ENCODE measurements around the gene WFDC2.

Gene WFDC2

DNA sequence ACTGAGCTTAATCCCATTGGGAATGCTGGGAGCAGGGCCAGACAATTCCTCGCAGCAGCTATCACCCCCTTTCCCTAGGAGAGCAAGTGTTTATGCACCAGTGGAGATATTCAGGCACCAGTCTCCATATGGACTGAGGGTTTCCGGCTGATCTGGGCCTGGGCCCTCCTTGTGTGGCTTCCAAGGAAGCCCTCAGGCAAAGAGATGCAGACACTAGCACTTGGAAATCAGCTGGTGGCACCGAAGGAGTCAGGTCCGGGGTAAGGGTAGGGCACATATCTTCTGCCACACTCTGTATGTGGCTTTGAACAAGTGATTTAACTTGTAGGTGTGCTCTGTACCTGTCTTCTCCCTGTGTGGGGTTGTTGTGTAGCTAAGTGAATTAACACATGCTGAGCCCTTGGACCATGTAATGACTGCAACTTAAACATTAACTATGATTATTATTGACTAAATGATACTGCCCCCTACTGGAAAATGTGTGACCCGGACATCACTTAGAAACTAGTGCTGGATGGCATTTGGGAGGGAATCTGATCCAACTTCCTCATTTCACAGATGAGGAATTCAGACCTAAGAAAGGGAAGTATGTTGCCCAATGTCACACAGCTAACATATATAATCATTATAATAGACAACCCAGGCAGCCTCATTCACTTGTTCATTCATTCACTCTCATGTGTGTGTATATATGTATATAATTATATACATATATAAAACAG lies 19.3 kb upstream of the WFDC2 start:
- Histone ChIP-seq H3K4me3 (ENCODE audit: low read length in 2 of 2) (no peak overlapping the region), H3K36me3 (ENCODE audit: control insufficient read depth in 2 of 2, insufficient read depth in 2 of 2, low read length in 2 of 2) (no peaks in the 10 kb centered on the region), H3K4me1 (ENCODE audit: control insufficient read depth in 2 of 2, insufficient read depth in 2 of 2, low read length in 2 of 2) (peaks cover 7 to 8% of the 10 kb centered on the region in 2 donors), H3K9ac (ENCODE audit: low read depth in 1 of 2, low read length in 2 of 2) (peak overlapping the region in 1 of 2 donors; percentile 32), H3K9me3 (ENCODE audit: control insufficient read depth in 2 of 2, low read length in 2 of 2) (no peaks in the 10 kb centered on the region), H3K27ac (ENCODE audit: low read depth in 2 of 2, low read length in 2 of 2) (peak overlapping the region; percentile 38 to 49), H3K27me3 (ENCODE audit: control insufficient read depth in 2 of 2, insufficient read depth in 2 of 2, low read length in 2 of 2) (no peaks in the 10 kb centered on the region)

DNA sequence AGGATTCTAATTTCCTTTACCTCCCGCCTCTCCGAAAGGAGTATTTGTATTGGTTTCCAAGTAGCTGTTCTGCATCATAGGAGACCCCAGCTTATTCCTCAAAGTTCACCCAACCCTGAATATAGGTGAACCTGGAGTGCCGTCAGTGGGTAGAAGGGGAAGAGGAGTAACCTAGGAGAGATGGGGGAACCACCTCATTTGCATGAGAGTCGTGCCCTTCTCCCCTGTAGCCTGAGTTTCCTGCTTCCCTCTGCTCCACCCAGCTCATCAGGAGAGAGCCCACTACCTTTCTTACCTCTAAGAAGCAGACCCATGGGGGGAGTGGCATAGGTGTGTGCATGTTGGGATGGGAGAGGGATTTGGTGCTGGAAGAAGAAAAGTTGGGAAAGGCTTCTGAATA lies 17.3 kb upstream of the WFDC2 start:
- no peak overlapping the region for H3K27ac ChIP-seq (ENCODE audit: low read depth in 2 of 2, low read length in 2 of 2)
- H3K9me3 ChIP-seq (ENCODE audit: control insufficient read depth in 2 of 2, low read length in 2 of 2): no peaks in the 10 kb centered on the region
- H3K27me3 ChIP-seq (ENCODE audit: control insufficient read depth in 2 of 2, insufficient read depth in 2 of 2, low read length in 2 of 2): no peaks in the 10 kb centered on the region
- no peak overlapping the region for H3K4me3 ChIP-seq (ENCODE audit: low read length in 2 of 2)
- peaks cover 7 to 8% of the 10 kb centered on the region in 2 donors for H3K4me1 ChIP-seq (ENCODE audit: control insufficient read depth in 2 of 2, insufficient read depth in 2 of 2, low read length in 2 of 2)
- no peaks in the 10 kb centered on the region for H3K36me3 ChIP-seq (ENCODE audit: control insufficient read depth in 2 of 2, insufficient read depth in 2 of 2, low read length in 2 of 2)
- H3K9ac ChIP-seq (ENCODE audit: low read depth in 1 of 2, low read length in 2 of 2): no peak overlapping the region

DNA sequence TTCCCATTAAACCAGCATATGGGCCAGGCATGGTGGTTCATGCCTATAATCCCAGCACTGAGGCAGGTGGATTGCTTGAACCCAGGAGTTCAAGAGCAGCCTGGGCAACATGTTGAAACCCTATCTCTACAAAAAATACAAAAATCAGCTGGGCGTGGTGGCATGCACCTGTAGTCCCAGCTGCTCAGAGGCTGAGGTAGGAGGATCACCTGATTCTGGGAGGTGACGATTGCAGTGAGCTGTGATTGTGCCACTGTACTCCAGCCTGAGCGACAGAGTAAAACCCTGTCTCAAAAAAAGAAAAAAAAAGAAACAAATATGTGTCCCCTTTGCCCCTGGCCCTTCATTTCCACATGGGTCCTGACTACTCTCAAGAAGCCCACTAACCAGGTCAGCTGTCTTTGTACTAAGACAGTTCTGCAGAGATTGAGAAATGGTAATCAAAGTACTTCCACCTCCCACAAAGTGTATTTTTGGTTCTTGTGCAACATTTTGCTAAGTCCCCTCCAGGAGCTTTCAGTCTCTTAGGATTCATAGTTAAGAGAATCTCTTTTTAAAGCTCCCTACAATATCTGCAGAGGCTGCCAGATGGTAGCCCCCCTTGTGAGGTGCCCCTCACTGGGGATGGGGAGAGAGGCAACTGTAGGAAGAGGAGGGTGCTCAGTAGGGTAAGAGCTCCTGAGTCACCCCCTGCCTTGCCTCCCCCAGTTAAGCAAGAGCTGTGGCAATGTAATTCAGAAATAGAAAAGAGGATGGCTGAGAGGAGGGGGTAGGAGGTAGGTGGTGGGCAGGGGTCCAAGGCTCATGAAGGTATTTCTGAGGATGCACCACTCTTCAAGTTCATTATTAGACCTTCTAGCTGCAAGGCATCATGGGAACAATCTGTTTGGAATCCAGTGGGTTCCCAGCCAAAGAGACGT lies 16.5 kb upstream of the WFDC2 start:
- Histone ChIP-seq H3K4me3 (ENCODE audit: low read length in 2 of 2) (no peak overlapping the region), H3K36me3 (ENCODE audit: control insufficient read depth in 2 of 2, insufficient read depth in 2 of 2, low read length in 2 of 2) (no peaks in the 10 kb centered on the region), H3K4me1 (ENCODE audit: control insufficient read depth in 2 of 2, insufficient read depth in 2 of 2, low read length in 2 of 2) (peaks cover 7 to 8% of the 10 kb centered on the region in 2 donors), H3K27ac (ENCODE audit: low read depth in 2 of 2, low read length in 2 of 2) (no peak overlapping the region), H3K9ac (ENCODE audit: low read depth in 1 of 2, low read length in 2 of 2) (no peak overlapping the region), H3K27me3 (ENCODE audit: control insufficient read depth in 2 of 2, insufficient read depth in 2 of 2, low read length in 2 of 2) (no peaks in the 10 kb centered on the region), H3K9me3 (ENCODE audit: control insufficient read depth in 2 of 2, low read length in 2 of 2) (no peaks in the 10 kb centered on the region)

DNA sequence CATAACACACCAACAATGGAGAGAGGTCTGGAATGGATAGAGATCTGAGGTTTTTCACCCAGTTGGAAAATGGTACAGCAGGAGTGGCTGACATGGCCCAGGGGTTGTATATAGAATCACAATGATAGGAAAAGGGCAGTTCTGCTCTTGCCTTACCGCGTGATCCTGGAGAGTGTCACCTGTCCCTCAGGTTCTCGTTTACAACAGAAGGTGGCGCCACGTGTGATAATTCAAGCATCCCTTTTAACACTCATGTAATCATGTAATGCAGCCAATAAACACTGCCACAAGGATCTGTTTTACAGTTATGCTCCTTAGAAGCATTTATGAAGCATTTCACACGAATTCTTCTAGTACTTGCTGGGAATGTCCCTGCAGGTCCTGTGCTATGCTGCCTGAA lies 12.9 kb upstream of the WFDC2 start:
- H3K27me3 ChIP-seq (ENCODE audit: control insufficient read depth in 2 of 2, insufficient read depth in 2 of 2, low read length in 2 of 2): no peaks in the 10 kb centered on the region
- H3K36me3 ChIP-seq (ENCODE audit: control insufficient read depth in 2 of 2, insufficient read depth in 2 of 2, low read length in 2 of 2): no peaks in the 10 kb centered on the region
- H3K9ac ChIP-seq (ENCODE audit: low read depth in 1 of 2, low read length in 2 of 2): no peak overlapping the region
- no peaks in the 10 kb centered on the region for H3K4me1 ChIP-seq (ENCODE audit: control insufficient read depth in 2 of 2, insufficient read depth in 2 of 2, low read length in 2 of 2)
- no peak overlapping the region for H3K4me3 ChIP-seq (ENCODE audit: low read length in 2 of 2)
- no peak overlapping the region for H3K27ac ChIP-seq (ENCODE audit: low read depth in 2 of 2, low read length in 2 of 2)
- no peaks in the 10 kb centered on the region for H3K9me3 ChIP-seq (ENCODE audit: control insufficient read depth in 2 of 2, low read length in 2 of 2)

DNA sequence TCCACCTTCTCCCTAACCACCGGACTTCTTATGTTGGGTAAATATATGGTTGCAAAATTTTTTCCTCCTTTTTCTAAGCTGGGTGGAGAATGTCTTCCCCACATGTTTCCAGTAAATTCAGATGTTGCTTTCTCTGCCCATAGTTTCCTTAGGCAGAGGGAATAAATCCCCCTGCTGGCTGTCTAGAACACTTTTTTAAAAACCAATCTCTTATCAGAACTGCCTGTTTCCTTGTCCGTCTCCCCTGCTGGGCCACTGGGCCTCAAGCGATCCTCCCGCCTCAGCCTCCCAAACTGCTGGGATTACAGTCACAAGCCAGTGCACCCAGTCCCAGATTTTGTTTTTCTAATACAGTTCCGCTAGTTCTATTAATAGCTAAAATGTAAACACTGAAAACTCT lies 9.9 kb upstream of the WFDC2 start:
- Histone ChIP-seq H3K9me3 (ENCODE audit: control insufficient read depth in 2 of 2, low read length in 2 of 2) (no peaks in the 10 kb centered on the region), H3K27ac (ENCODE audit: low read depth in 2 of 2, low read length in 2 of 2) (no peak overlapping the region), H3K27me3 (ENCODE audit: control insufficient read depth in 2 of 2, insufficient read depth in 2 of 2, low read length in 2 of 2) (no peaks in the 10 kb centered on the region), H3K4me1 (ENCODE audit: control insufficient read depth in 2 of 2, insufficient read depth in 2 of 2, low read length in 2 of 2) (no peaks in the 10 kb centered on the region), H3K4me3 (ENCODE audit: low read length in 2 of 2) (no peak overlapping the region), H3K9ac (ENCODE audit: low read depth in 1 of 2, low read length in 2 of 2) (no peak overlapping the region), H3K36me3 (ENCODE audit: control insufficient read depth in 2 of 2, insufficient read depth in 2 of 2, low read length in 2 of 2) (no peaks in the 10 kb centered on the region)

DNA sequence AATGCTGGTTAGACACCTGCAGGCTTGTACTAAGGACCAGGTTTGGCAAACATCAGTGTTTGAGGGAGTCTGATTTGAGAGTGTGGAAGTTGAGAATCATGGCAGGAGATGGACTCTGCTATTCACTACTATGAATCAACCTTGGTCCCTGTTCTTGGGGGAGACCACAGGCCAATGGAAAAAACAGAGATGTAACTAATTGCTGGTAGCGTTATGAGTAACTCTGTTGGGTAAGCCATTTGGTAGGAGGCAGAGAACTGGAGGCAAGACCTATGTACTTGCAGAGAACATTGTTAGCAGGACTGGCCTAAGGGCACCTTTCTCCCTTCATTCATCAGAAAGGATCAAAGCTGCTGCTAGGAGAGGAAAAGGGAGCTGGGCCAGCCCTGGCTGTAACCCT lies 8.3 kb upstream of the WFDC2 start:
- Histone ChIP-seq H3K36me3 (ENCODE audit: control insufficient read depth in 2 of 2, insufficient read depth in 2 of 2, low read length in 2 of 2) (no peaks in the 10 kb centered on the region), H3K9ac (ENCODE audit: low read depth in 1 of 2, low read length in 2 of 2) (no peak overlapping the region), H3K27me3 (ENCODE audit: control insufficient read depth in 2 of 2, insufficient read depth in 2 of 2, low read length in 2 of 2) (no peaks in the 10 kb centered on the region), H3K4me1 (ENCODE audit: control insufficient read depth in 2 of 2, insufficient read depth in 2 of 2, low read length in 2 of 2) (peaks cover 6 to 9% of the 10 kb centered on the region in 2 donors), H3K27ac (ENCODE audit: low read depth in 2 of 2, low read length in 2 of 2) (no peak overlapping the region), H3K4me3 (ENCODE audit: low read length in 2 of 2) (no peak overlapping the region), H3K9me3 (ENCODE audit: control insufficient read depth in 2 of 2, low read length in 2 of 2) (no peaks in the 10 kb centered on the region)

DNA sequence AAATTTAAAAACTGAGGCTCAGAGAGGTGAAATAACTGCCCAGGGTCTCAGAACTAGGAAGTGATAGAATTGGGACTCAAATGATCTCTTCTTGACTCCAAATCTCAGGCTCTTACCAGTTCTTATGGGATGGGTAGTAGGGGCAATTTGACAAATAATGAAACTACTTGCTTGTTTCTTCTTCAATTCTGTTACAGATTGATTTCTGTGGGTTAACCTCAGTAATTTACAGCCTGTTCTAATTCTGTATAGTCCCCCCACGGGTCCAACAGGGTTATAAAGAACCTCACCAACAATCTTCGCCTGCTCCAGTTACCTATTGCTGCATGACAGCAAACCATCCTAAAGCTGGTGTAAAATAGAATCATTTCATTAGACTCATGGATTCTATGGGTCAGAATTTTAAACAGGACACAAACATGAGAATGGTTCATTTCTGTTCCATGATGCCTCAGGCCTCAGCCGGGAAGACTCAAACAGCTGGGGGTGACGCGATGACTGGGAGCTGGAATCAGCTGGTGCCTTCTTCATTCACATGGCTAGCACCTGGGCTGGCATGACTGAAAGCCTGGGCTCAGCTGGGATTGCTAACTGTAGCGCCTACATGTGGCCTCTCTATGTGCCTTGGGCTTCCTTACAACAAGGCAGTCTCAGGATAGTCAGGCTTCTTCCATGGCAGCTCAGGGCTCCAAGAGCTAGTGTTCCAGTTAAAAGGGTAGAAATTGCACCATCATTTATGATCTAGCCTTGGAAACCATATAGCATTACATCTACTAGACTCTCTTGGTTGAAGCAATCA lies 6.6 kb upstream of the WFDC2 start:
- Histone ChIP-seq H3K27me3 (ENCODE audit: control insufficient read depth in 2 of 2, insufficient read depth in 2 of 2, low read length in 2 of 2) (no peaks in the 10 kb centered on the region), H3K27ac (ENCODE audit: low read depth in 2 of 2, low read length in 2 of 2) (no peak overlapping the region), H3K9ac (ENCODE audit: low read depth in 1 of 2, low read length in 2 of 2) (no peak overlapping the region), H3K36me3 (ENCODE audit: control insufficient read depth in 2 of 2, insufficient read depth in 2 of 2, low read length in 2 of 2) (no peaks in the 10 kb centered on the region), H3K4me1 (ENCODE audit: control insufficient read depth in 2 of 2, insufficient read depth in 2 of 2, low read length in 2 of 2) (peaks cover 10 to 21% of the 10 kb centered on the region in 2 donors), H3K4me3 (ENCODE audit: low read length in 2 of 2) (no peak overlapping the region), H3K9me3 (ENCODE audit: control insufficient read depth in 2 of 2, low read length in 2 of 2) (no peaks in the 10 kb centered on the region)

DNA sequence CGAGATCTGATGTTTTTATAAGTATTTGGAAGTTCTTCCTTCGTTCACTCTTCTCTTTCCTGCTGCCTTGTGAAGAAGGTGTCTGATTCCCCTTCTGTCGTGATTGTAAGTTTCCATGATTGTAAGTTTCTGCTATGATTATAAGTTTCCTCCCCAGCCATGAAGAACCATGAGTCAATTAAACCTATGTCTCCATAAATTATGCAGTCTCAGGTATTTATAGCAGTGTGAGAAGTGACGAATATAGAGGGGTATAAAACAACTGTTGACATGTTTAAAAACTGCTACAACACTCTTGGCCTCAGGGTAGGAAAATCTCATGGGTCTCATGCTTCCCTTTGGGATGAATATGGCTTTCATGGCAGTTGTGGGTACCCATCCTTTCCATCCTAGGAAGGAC lies 5.8 kb upstream of the WFDC2 start:
- H3K9ac ChIP-seq (ENCODE audit: low read depth in 1 of 2, low read length in 2 of 2): no peak overlapping the region
- H3K27ac ChIP-seq (ENCODE audit: low read depth in 2 of 2, low read length in 2 of 2): no peak overlapping the region
- no peaks in the 10 kb centered on the region for H3K9me3 ChIP-seq (ENCODE audit: control insufficient read depth in 2 of 2, low read length in 2 of 2)
- H3K27me3 ChIP-seq (ENCODE audit: control insufficient read depth in 2 of 2, insufficient read depth in 2 of 2, low read length in 2 of 2): no peaks in the 10 kb centered on the region
- H3K4me1 ChIP-seq (ENCODE audit: control insufficient read depth in 2 of 2, insufficient read depth in 2 of 2, low read length in 2 of 2): peaks cover 11 to 29% of the 10 kb centered on the region in 2 donors
- H3K36me3 ChIP-seq (ENCODE audit: control insufficient read depth in 2 of 2, insufficient read depth in 2 of 2, low read length in 2 of 2): no peaks in the 10 kb centered on the region
- no peak overlapping the region for H3K4me3 ChIP-seq (ENCODE audit: low read length in 2 of 2)

DNA sequence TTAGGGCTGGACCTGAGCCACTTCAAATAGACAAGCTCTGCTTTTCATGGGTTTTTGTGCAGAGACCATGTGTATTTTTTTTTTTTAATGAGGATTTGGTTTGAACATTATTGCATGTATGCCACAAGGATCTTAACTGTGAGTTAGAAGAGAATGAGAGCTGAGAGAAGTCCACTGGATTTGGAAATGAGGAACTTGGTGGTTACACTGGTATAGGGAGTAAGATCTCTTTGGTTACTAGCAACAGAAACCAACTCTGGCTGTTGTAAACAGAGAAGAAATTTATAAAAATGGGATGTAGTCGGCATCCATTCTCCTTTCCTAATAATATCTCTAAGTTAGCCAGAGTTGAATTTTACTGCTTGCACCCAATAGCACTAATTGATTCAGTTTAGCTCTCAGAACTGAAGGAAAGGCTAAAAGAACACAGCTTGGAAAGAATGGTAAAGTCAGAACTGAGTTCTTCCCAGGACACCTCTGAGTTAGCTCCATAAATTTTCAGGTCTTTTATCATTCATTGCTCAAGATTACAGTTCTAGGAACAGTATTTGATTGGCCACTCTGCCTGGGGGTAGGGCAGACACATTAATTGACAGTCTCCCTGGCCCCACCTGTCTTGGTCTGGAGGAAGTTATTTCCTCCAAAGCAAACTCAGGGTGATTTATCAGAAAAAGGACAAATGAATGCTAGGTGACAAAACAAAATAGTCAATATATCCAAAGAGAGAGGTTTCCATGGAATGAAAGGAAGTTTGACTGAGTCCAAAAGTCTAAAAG lies 3.9 kb upstream of the WFDC2 start:
- Histone ChIP-seq H3K4me1 (ENCODE audit: control insufficient read depth in 2 of 2, insufficient read depth in 2 of 2, low read length in 2 of 2) (peaks cover 25 to 45% of the 10 kb centered on the region in 2 donors), H3K9me3 (ENCODE audit: control insufficient read depth in 2 of 2, low read length in 2 of 2) (no peaks in the 10 kb centered on the region), H3K27me3 (ENCODE audit: control insufficient read depth in 2 of 2, insufficient read depth in 2 of 2, low read length in 2 of 2) (no peaks in the 10 kb centered on the region), H3K4me3 (ENCODE audit: low read length in 2 of 2) (no peak overlapping the region), H3K36me3 (ENCODE audit: control insufficient read depth in 2 of 2, insufficient read depth in 2 of 2, low read length in 2 of 2) (no peaks in the 10 kb centered on the region), H3K27ac (ENCODE audit: low read depth in 2 of 2, low read length in 2 of 2) (peak overlapping the region; percentile 11 to 68), H3K9ac (ENCODE audit: low read depth in 1 of 2, low read length in 2 of 2) (peak overlapping the region in 1 of 2 donors; percentile 18)
